Activated CD4-positive, alpha-beta T cell treated with anti-CD3 and anti-CD28 coated beads, Interleukin-2, Interleukin-6, amounts not matched to agents 100 ng/mL and 50 ng/mL, durations not matched to agents 16 hours and 8 hours (primary cell): Measurements from ENCODE around the gene HDHD5.

ENCODE experiments used
- DNase-seq: peaks from one replicate; pipeline ENCODE4 v3.0.0-alpha.2; 2020

HDHD5 gene

DNA sequence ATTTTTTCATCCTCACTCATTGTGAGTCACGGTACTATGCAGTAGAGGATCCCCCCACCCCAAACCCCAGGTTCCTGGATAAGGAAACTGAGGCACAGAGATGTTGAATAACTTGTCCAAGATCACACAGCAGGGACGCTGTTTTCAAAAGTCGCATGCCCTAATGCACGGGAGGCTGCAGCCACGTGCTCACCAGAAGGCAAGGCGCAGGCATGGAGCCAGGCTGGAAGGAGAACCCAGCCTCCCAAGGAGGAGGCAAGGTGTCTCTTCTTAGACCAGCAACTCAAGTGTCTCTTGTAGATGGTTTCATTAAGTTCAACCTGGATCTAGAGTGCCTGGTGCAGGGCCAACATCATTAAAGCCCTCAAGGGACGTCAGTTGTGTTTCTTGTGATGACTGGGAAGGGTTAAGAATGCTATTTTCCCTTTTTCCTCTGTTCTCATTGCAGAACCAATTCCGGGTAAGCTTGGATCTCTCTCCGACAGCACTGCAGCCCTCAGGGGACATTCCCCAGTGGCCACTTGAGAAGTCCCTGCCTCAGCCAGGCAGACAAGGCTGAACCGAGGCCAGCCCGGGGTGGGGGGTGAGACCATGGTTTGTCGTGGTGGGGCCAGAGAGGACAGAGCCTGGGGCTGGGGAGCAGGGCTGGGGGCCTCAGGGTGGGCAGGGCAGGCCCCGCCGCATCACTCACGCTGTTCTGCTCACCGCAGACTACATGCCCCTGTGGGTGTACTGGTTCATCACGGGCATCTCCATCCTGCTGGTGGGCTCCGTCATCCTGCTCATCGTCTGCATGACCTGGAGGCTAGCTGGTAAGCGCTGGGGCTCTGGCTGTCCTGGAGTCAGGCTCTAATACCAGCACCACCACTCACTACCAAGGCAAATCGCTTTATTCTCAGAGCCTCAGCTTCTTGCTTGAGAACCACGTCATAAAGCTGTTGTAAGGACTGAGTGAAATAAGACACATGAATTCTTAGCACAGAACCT, 53.6 kb downstream of the HDHD5 start:
- DNase-seq: no peak

DNA sequence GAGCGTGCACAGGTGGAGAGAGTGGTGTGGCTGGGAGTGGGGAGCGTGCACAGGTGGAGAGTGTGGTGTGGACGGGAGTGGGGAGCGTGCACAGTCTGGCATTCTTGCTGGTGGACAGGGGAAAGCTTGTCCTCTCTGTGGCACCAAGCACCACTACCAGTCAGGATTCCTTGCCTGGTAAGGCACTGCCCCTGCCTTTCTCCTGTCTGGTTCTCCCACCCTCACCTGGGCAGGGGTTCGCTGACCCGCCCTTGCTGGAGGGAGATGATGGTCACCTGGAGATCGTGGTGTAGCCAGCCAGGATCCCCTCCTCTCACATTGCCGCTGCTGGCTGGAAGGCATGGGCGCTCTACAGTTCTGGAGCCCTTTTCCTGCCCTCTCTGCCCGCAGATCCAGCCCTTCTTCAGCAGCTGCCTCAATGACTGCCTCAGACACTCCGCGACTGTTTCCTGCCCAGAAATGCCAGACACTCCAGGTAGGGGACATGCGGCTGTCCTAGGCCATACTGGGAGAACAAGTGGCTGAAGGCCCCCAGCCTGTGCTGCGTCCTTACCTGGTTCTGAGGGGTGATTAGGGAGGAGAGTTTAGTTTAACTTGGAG, 54.6 kb downstream of the HDHD5 start:
- DNase-seq: no peak

DNA sequence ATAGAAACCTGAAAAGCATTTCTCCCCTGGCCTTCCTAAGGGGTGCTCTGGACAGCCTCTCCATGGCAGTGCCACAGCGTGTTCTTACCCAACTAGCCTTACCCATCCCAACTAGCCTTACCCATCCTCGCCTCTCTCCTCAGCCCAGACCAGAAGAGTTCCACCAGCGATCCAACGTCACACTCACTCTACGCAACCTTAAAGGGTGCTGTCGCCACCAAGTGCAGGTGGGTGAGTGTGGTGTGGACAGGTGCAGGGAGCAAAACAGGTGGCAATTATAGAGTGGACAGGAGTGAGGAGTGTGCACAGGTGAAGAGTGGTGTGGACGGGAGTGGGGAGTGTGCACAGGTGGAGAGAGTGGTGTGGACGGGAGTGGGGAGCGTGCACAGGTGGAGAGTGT, 55.7 kb downstream of the HDHD5 start:
- no peak for DNase-seq

DNA sequence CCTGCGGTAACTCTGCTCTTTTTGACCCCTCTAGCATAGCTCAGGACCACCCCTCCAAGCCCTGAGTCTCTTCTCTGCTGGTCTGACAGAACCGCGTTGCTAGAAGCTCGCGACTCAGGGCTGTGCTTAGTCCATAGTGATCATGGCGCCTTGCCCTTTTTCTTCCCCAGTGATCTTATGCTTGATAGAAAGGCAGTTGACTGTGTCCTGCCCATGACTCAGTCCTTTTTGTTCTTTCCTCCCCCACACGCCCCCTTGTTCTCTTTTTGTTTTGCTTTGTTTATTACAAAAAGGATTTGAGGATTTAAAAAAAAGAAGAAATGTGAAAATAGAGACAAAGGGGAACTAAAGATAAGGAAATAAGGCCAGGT, 56.8 kb downstream of the HDHD5 start:
- no peak for DNase-seq

DNA sequence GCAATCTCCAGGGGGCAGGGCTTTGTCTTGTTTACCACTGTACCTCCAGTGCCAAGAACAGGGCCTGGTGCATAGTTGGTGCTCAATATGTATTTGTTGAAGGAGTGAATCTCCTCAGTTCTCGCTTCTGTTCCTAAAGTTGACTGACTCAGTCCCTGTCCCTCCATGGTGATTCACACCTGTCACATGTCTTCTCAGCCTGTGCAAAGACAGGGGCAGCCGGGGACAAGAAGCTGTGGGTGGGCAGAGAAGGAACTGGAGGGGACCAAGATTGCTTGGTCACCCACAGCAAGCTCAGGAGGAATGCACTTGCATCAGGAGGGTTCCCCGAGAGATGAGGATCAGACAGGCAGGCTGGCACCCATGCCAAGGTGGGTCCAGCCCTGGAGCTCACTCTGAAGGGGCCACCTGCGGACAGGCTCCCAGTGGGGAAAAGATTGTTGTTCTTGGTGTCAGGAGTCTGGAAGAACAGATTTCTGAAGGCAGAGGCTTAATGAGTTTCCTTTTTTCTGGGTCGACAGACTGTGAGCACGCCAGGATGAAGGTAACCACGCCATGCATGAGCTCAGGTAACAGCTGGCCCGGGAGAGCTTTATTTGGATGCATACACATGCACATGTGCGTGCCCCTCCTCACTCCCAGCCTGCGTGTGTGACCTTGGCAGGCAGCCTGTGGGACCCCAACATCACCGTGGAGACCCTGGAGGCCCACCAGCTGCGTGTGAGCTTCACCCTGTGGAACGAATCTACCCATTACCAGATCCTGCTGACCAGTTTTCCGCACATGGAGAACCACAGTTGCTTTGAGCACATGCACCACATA, 57.4 kb downstream of the HDHD5 start:
- no peak for DNase-seq

DNA sequence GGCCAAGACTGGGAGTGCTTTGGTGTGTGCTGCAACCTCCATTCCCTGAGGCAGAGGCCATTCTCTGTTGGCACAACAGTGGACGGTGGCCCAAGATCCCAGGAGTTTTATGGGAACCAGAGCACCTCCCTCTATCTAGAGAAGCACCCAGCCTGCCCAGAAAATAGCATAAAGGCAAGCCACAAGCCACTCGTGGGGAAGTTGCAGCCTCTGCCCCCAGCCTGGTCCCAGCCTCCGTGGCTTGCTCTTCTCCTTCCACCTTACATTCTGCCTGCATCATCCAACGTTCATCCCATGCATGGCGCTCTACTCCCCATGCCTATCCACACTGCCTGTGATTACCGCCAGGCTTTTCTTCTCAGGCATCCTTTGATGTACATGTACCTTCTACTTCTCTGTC, 58.5 kb downstream of the HDHD5 start:
- no peak for DNase-seq

DNA sequence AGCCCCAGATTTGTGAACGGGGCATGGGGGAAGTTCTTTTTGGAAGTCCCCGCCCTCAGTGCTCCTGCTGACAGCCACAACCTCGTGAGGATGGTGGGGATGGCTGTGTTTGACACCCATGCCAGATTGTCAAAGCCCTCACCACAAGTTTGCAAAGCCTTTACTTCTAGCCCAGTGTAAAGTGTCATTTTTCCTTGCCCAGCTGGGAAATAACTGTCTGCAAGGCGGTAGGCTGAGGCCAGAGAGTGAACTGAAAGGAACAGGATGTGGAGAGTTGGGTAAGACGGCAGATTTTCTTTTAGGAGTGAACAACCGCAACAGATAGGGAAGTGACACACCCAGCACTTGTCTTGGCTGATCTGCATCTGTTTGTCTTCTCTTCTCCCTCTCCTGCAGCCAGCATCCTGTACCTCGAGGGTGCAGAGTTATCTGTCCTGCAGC, 60.7 kb downstream of the HDHD5 start:
- peak; percentile 70 for DNase-seq

DNA sequence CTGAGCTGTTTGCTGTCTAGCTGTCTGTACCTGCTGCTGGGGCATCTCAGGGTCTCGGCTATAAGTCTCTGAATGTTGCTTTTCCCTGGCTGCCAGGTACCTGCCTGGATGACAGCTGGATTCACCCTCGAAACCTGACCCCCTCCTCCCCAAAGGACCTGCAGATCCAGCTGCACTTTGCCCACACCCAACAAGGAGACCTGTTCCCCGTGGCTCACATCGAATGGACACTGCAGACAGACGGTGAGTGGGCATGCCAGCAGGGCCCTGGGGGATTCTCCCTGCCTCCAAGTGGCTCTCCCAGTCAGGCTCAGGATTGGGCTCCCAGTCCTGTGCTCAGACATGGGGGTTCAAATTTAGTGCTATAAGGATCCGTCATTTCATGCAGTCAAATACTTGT, 61.4 kb downstream of the HDHD5 start:
- DNase-seq: no peak

DNA sequence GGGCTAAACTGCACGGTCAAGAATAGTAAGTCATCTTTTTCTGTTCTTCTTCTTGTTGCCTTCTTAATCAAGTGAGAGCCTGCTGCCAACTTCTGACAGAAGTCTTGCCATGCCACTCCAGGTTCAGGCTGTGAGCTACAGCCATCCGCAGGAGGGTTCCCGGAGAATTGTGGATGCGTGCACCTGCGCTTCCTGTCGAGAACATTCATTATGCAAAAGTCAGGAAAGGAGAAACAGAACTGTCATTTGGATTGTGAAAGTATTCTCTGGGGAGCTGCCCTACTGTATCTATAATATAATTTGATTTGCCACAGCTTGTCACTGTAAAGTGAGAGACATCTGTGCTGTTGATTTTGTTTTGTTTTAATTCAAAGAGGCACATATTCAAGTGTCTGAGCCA, 62.0 kb downstream of the HDHD5 start:
- no peak for DNase-seq

DNA sequence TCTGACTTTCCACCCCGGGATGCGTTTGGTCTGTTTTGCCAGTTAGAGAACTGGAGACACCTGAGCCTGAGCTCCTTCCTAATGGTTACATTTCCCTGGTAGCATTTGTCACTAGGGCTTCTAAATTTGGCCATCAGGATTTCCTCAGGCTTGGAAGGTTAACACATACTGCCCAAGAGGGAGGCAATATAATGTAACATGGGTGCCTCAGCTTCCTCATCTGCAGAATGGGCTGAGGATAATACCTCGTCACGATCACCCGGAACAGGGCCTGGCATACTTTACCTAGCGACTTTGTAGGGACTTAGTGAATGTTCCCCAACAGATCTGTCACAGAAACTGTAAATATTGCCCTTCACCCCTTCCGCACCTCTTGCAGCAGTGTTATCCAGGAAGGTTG, 63.0 kb downstream of the HDHD5 start:
- no peak for DNase-seq

DNA sequence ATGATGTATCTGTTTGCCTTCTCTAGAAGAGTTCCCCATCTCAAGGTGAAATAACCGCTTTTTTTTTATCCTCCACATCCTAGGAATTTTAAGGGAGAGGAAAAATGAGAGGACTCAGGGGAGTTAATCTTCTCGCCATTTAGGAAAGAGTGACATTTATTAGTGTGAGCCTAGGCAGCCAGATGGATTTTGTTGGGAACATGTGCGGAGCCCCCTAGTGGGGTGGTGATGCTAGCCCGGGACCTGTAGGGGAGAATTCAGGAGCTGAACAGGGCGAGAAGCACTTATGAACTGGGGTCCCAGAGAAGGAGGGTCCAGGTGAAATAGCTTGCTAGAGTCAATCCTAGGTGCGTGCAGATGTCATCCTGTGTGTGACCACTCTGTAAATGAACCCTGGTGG, 63.5 kb downstream of the HDHD5 start:
- no peak for DNase-seq

DNA sequence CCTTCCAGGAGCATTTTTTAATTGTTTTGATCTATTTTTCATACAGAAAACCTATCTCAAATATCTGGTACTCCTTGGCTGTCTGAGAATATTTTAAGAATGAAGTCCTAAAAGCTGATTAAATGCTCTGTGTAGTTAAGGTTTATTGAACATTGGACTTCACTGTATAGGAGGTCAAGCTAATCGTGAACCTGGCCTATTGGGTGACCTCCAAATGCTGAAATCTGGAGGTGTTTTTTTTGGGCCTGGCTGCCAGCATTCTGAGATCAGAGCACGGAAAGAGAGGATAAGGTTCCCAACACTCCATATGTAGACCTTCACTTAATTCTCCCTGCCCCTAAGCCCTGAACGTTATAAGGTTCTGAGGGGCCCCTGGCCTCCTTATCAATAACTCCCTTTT, 66.0 kb downstream of the HDHD5 start:
- DNase-seq: no peak

DNA sequence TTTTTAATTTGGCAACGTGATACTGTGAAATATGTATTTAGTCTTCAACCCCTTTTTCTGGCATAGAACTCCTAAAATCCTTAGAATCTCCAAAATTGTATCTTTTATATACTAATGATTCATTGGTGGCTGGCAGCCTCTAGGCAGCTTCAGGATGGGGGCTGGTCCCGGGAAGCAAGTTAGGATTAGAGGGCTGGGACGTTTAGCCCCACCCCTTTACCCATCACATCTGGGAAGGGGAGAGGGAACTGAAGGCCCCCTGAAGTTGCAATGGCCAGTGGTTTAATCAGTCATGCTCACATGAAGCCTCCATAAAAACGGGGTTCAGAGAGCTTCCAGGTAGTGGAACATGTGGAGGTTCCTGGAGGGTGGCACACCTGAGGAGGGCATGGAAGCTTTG, 67.2 kb downstream of the HDHD5 start:
- DNase-seq: no peak

DNA sequence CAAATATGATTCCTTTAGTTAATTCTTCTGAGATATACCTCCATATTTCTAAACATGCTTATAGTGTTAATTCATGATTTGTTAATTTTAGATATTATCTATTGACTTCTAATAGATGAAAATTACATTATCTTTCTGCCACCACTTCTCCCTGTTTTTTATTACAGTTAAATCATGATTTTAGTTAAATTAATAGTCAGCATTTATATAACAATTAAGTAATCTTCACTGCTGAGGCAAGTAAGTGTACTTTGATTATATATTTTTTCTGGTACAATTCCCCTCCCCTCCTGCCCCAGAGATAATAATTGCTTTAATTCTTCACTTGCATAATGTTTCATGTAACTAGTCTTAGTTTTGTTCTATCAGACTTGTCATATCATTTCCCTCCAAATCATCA, 68.5 kb downstream of the HDHD5 start:
- no peak for DNase-seq
